Fibroblast of pulmonary artery (primary cell): Measurements from ENCODE around the gene EMCN.
"Not testable (repeated sequence)": the region's sequence is repeated elsewhere in the genome, so short reads cannot be mapped to it uniquely, and the experiment has no call there.

Source experiments
- DNase-seq: peaks from one replicate; pipeline ENCODE4 v3.0.0-alpha.2; 2010; ENCODE audit warnings: low read depth
- H3K4me3 ChIP-seq: replicated peaks from 2 replicates; pipeline ENCODE4 v1.5.1; 2011; ENCODE audit warnings: low read depth, mild to moderate bottlenecking, control low read depth, low read length, moderate library complexity
- TF ChIP-seq, protein P1 (sequence below): IDR thresholded peaks from 2 replicates; pipeline ENCODE4 v1.5.1; 2011; ENCODE audit warnings: mild to moderate bottlenecking, control low read depth, low read length, inconsistent platforms; ENCODE audit errors: missing control alignments

EMCN gene

DNA sequence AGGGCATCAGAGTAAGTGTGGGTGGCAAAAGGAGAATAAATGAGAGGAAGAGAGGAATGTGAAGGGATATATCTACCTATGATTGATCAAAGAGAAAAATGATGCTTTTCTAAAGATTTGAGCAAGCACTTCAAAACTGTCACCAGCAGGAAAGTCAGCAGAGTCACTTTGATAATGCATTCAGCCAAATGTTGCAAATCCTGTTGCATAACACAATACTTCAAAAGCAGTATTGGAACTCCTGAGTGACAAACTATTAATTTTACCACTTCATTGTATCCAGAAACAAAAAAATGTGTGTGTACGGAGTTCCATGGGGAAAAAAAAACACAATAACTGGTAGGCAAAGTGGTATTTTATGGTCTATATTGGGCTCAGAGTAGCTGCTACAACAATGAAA lies 160.3 kb downstream of the EMCN start:
- DNase-seq: no peak
- H3K4me3 ChIP-seq: no peak overlapping the region
- TF ChIP-seq, protein P1, sequence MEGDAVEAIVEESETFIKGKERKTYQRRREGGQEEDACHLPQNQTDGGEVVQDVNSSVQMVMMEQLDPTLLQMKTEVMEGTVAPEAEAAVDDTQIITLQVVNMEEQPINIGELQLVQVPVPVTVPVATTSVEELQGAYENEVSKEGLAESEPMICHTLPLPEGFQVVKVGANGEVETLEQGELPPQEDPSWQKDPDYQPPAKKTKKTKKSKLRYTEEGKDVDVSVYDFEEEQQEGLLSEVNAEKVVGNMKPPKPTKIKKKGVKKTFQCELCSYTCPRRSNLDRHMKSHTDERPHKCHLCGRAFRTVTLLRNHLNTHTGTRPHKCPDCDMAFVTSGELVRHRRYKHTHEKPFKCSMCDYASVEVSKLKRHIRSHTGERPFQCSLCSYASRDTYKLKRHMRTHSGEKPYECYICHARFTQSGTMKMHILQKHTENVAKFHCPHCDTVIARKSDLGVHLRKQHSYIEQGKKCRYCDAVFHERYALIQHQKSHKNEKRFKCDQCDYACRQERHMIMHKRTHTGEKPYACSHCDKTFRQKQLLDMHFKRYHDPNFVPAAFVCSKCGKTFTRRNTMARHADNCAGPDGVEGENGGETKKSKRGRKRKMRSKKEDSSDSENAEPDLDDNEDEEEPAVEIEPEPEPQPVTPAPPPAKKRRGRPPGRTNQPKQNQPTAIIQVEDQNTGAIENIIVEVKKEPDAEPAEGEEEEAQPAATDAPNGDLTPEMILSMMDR: no peak

DNA sequence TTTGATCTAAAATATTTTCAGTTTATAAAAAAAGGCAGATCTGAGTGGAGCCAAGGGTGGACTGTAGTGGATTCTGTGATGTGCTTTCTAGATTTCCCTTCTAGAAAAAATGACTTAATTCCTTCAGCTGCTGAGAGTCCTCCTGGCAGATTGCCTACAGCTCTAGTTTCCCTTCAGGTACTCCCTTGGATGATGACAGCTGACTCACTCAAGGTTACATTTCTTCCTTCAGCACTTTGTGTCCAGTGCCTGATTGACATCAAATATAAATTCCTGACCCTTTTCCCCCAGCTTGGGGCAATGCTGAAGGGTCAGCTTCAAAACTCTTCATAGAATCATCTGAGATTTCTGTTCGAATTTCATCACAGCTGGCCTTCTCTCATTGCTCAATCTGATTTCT lies 161.7 kb downstream of the EMCN start:
- TF ChIP-seq, protein P1: no peak
- H3K4me3 ChIP-seq: no peak overlapping the region
- no peak for DNase-seq

DNA sequence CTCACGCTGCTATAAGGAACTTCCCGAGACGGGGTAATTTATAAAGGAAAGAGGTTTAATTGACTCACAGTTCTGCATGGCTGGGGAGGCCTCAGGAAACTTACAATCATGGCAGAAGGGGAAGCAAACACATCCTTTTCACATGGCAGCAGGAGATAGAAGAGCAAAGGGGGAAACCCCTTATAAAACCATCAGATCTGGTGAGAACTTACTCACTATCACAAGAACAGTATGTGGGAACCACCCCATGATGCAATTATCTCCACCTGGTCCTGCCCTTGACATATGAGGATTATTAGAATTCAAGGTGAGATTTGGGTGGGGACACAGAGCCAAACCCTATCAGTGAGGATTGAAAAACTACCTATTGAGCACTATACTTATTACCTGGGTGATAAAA lies 165.5 kb downstream of the EMCN start:
- H3K4me3 ChIP-seq, DNase-seq: not testable (repeated sequence)

DNA sequence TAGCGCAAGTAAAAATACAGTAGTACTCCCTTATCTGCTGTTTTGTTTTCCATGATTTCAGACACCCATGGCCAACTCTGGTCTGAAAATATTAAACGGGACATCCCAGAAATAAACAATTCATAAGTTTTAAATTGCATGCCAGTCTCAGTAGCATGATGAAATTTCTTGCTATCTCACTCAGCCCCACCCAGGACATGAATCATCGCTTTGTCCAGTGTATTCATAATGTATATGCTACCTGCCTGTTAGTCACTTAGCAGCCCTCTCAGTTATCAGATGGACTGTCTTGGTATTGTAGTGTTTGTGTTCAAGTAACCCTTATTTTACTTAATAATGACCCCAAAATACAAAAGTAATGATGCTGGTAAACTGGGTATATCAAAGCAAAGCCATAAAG lies 169.3 kb downstream of the EMCN start:
- TF ChIP-seq, protein P1: no peak
- DNase-seq: peak; percentile 90
- no peak overlapping the region for H3K4me3 ChIP-seq

DNA sequence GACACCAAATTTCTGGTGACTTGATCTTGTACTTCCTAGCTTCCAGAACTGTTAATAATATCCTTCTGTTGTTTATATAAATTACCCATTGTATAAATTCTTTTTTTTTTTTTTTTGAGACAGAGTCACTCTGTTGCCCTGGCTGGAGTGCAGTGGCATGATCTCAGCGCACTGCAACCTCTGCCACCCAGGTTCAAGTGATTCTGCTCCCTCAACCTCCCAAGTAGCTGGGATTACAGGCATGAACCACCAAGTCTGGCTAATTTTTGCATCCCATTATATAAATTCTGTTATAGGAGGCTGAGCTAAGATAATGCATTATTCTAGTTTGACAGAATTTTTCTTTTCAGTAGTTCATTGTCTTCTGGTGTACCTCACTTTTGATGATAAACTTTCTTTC lies 170.6 kb downstream of the EMCN start:
- no peak overlapping the region for H3K4me3 ChIP-seq
- DNase-seq: no peak
- TF ChIP-seq, protein P1: no peak

DNA sequence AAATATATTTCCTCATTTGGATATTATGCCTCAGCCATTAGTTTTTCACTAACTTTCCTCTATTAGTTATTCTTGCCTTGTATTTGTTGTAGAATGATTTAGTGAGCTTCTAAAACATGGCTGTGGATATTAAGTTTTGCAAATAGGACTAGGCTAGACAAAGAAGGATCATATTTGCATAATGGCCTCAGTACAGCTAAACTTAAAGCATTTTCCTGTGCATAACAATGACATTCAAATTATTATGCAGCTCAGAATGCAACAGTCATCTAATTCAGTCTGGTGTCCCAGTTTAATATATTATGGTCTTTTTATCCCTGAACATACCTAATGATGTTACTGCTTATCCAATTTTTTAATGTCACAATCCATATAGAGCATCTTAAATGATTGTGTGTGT lies 172.2 kb downstream of the EMCN start:
- TF ChIP-seq, protein P1: no peak
- no peak overlapping the region for H3K4me3 ChIP-seq
- DNase-seq: no peak
